Neural progenitor cell (in vitro differentiated cells): Measurements from ENCODE around the gene TRIM10. TPM values are rescaled to one million over a fixed set of nuclear protein-coding genes. Genes with fewer than 3 reads are reported as not detected.

Experiments used
- DNase-seq: peaks from one replicate; pipeline ENCODE4 v3.0.0-alpha.2; 2016; ENCODE audit warnings: low spot score
- H2AFZ ChIP-seq: fragments of 200-600 bp; sonication (generic); replicated peaks from 2 replicates; pipeline ENCODE4 v1.6.1; 2016; ENCODE audit warnings: antibody characterized with exemption
- H3F3A ChIP-seq: fragments of 200-600 bp; sonication (generic); 2 replicates; pipeline ENCODE4 v1.6.1; 2016; ENCODE audit warnings: antibody characterized with exemption, low read depth
- H3K27ac ChIP-seq: fragments of 200-600 bp; sonication (generic); 2 replicates; pipeline ENCODE4 v1.5.1; 2016; ENCODE audit warnings: mild to moderate bottlenecking
- H3K27me3 ChIP-seq: fragments of 200-600 bp; sonication (generic); 2 replicates; pipeline ENCODE4 v1.6.1; 2016; ENCODE audit warnings: mild to moderate bottlenecking, moderate library complexity
- H3K36me3 ChIP-seq: fragments of 200-600 bp; sonication (generic); 2 replicates; pipeline ENCODE4 v1.5.1; 2016
- H3K4me1 ChIP-seq: fragments of 200-600 bp; sonication (generic); 2 replicates; pipeline ENCODE4 v1.6.1; 2016; ENCODE audit warnings: mixed run types
- H3K4me2 ChIP-seq: fragments of 200-600 bp; sonication (generic); 2 replicates; pipeline ENCODE4 v1.6.1; 2016
- H3K4me3 ChIP-seq: fragments of 200-600 bp; sonication (generic); 2 replicates; pipeline ENCODE4 v1.5.1; 2016
- H3K79me2 ChIP-seq: fragments of 200-600 bp; sonication (generic); 2 replicates; pipeline ENCODE4 v1.6.1; 2016; ENCODE audit warnings: low read depth
- H3K9ac ChIP-seq: fragments of 200-600 bp; sonication (generic); 2 replicates; pipeline ENCODE4 v1.6.1; 2016
- H3K9me3 ChIP-seq: fragments of 200-600 bp; sonication (generic); 2 replicates; pipeline ENCODE4 v1.5.1; 2016; ENCODE audit warnings: low read depth
- H4K20me1 ChIP-seq: fragments of 200-600 bp; sonication (generic); 2 replicates; pipeline ENCODE4 v1.6.1; 2016; ENCODE audit warnings: low read depth
- H3K27ac Mint-ChIP-seq: 3 replicates; pipeline ENCODE4 v1.8.0; 2021; ENCODE audit warnings: mixed read lengths
- H3K27me3 Mint-ChIP-seq: 2 replicates; pipeline ENCODE4 v1.8.0; 2022; ENCODE audit warnings: low read depth, mild to moderate bottlenecking, inconsistent platforms, moderate library complexity, mixed read lengths; ENCODE audit not compliant: insufficient read depth
- H3K36me3 Mint-ChIP-seq: 3 replicates; pipeline ENCODE4 v1.8.0; 2021; ENCODE audit warnings: mixed read lengths
- H3K4me1 Mint-ChIP-seq: 3 replicates; pipeline ENCODE4 v1.8.0; 2021; ENCODE audit warnings: mixed read lengths
- H3K4me3 Mint-ChIP-seq: 3 replicates; pipeline ENCODE4 v1.8.0; 2021; ENCODE audit warnings: mild to moderate bottlenecking, moderate library complexity, mixed read lengths
- H3K9me3 Mint-ChIP-seq: 3 replicates; pipeline ENCODE4 v1.8.0; 2020; ENCODE audit warnings: mixed read lengths
- EZH2 ChIP-seq: fragments of 200-600 bp; sonication (generic); IDR thresholded peaks from 2 replicates; pipeline ENCODE4 v1.6.1; 2017; ENCODE audit warnings: antibody characterized with exemption, mild to moderate bottlenecking, moderate library complexity
- EZH2phosphoT487 ChIP-seq: fragments of 200-600 bp; sonication (generic); IDR thresholded peaks from 2 replicates; pipeline ENCODE4 v1.6.1; 2017; ENCODE audit warnings: antibody characterized with exemption
- total RNA-seq: library from RNA; depleted of rRNA; stranded (reverse); fragments of >200 nt; gene quantifications from 2 replicates; pipeline ENCODE4 v1.2.3, GENCODE V29; 2015; ENCODE audit warnings: low replicate concordance
- TF ChIP-seq, protein P1 (sequence below): fragments of 200-600 bp; sonication (generic); IDR thresholded peaks from 2 replicates; pipeline ENCODE4 v1.5.1; 2017; ENCODE audit warnings: antibody characterized with exemption, mild to moderate bottlenecking

TRIM10 gene
- total RNA-seq, 1 donor from 2014 or later, result not detected

DNA sequence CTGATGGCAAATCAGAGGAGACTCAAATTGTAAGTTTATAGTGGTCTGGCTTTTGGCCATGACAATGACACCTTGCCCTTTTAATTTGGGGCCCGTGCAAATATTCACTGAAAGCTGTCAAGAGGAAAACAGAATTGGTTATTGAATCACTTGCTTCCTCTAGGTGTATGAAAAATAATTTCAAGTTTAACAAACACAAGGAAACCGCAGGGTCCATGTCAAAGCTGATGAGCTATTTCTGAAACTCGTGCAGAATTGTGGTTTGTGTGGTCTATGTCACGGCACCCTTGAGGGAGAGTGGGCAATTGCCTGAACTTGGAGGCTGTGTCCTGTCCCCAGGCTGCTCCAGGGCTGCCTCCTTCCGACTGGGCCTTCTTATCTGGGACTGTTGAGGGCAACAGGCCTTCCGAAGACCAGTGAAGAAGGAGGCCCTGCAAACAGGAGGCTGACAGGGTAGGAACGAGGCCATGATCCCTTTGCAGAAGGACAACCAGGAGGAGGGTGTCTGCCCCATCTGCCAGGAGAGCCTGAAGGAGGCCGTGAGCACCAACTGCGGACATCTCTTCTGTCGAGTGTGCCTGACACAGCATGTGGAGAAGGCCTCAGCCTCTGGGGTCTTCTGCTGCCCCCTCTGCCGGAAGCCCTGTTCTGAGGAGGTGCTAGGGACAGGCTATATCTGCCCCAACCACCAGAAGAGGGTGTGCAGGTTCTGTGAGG lies 24.3 kb downstream of the TRIM10 start:
- Histone ChIP-seq H3F3A (no peaks in the 10 kb centered on the region), H3K27me3 (peaks cover 64% of the 10 kb centered on the region), H4K20me1 (no peaks in the 10 kb centered on the region), H3K4me1 (no peaks in the 10 kb centered on the region), H3K27ac (no peak overlapping the region), H3K4me2 (no peak overlapping the region), H2AFZ (no peak overlapping the region), H3K9me3 (no peaks in the 10 kb centered on the region), H3K79me2 (no peaks in the 10 kb centered on the region), H3K36me3 (no peaks in the 10 kb centered on the region), H3K4me3 (no peak overlapping the region), H3K9ac (no peak overlapping the region)
- Mint-ChIP-seq H3K36me3 (no peaks in the 10 kb centered on the region), H3K9me3 (no peaks in the 10 kb centered on the region), H3K4me3 (no peak overlapping the region), H3K27ac (no peak overlapping the region), H3K27me3 (peaks cover 11% of the 10 kb centered on the region), H3K4me1 (no peaks in the 10 kb centered on the region)
- no peak for DNase-seq
- TF ChIP-seq, protein P1, sequence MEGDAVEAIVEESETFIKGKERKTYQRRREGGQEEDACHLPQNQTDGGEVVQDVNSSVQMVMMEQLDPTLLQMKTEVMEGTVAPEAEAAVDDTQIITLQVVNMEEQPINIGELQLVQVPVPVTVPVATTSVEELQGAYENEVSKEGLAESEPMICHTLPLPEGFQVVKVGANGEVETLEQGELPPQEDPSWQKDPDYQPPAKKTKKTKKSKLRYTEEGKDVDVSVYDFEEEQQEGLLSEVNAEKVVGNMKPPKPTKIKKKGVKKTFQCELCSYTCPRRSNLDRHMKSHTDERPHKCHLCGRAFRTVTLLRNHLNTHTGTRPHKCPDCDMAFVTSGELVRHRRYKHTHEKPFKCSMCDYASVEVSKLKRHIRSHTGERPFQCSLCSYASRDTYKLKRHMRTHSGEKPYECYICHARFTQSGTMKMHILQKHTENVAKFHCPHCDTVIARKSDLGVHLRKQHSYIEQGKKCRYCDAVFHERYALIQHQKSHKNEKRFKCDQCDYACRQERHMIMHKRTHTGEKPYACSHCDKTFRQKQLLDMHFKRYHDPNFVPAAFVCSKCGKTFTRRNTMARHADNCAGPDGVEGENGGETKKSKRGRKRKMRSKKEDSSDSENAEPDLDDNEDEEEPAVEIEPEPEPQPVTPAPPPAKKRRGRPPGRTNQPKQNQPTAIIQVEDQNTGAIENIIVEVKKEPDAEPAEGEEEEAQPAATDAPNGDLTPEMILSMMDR, result no peak
- TF ChIP-seq EZH2, result no peak

DNA sequence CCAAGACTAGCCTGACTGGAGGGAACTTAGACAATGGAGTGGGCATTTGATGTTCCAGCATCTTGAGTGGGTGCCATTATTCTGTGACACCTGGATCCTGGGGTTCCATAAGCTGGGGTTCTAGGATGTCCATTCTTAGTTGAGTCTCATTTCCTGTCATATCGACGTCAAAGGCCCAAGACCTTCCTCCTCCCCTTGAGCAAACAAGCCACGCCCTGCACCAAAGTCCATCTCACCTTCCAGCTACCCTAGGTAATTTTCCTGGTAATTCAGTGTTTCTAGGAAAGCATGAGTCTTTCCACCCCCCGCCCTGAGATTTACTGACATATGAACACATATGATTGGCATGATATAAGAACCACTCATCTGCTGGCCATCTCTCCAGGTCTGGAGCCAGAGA lies 25.3 kb downstream of the TRIM10 start, which contains the start of gene TRIM40:
Gene TRIM40 (plus strand): TSS at position 384 of the 400 bp plus-strand sequence. CDS start 897 bp downstream, outside the sequence.
- Histone ChIP-seq H3K79me2 (no peaks in the 10 kb centered on the region), H3K4me1 (no peaks in the 10 kb centered on the region), H3K27me3 (peaks cover 64% of the 10 kb centered on the region), H2AFZ (no peak within 1 kb of the TSS), H4K20me1 (no peaks in the 10 kb centered on the region), H3K4me2 (no peak within 1 kb of the TSS), H3F3A (no peaks in the 10 kb centered on the region), H3K9ac (no peak within 1 kb of the TSS), H3K9me3 (no peaks in the 10 kb centered on the region), H3K4me3 (no peak within 1 kb of the TSS), H3K36me3 (no peaks in the 10 kb centered on the region), H3K27ac (no peak within 1 kb of the TSS)
- H3K4me1 Mint-ChIP-seq, result peaks cover 4% of the 10 kb centered on the region
- H3K36me3 Mint-ChIP-seq, result no peaks in the 10 kb centered on the region
- H3K27ac Mint-ChIP-seq, result no peak within 1 kb of the TSS
- no peaks in the 10 kb centered on the region for H3K9me3 Mint-ChIP-seq
- DNase-seq, result no peak
- TF ChIP-seq EZH2, result no peak
- no peak for TF ChIP-seq EZH2phosphoT487
- peaks cover 14% of the 10 kb centered on the region for H3K27me3 Mint-ChIP-seq
- H3K4me3 Mint-ChIP-seq, result no peak within 1 kb of the TSS

DNA sequence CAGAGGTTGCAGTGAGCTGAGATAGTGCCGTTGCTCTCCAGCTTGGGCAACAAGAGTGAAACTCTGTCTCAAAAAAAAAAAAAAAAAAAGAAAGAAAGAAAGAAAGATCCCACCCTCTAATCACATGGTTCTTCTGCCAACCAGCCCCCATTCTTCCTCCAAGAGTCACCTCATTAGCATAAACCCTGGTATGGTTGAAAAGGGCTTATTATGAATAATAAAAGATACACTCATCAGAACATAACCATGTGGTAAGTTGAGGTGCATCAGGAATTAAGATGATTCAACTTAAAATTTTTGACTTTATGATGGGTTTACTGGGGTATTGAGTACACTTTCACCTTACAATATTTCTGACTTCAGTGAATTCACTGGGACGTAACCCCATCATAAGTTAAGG lies 25.9 kb downstream of the TRIM10 start:
- Mint-ChIP-seq H3K27ac (no peak overlapping the region), H3K4me1 (peaks cover 4% of the 10 kb centered on the region)
- TF ChIP-seq EZH2phosphoT487, result no peak
- no peak for TF ChIP-seq EZH2
- TF ChIP-seq, protein P1, result no peak

DNA sequence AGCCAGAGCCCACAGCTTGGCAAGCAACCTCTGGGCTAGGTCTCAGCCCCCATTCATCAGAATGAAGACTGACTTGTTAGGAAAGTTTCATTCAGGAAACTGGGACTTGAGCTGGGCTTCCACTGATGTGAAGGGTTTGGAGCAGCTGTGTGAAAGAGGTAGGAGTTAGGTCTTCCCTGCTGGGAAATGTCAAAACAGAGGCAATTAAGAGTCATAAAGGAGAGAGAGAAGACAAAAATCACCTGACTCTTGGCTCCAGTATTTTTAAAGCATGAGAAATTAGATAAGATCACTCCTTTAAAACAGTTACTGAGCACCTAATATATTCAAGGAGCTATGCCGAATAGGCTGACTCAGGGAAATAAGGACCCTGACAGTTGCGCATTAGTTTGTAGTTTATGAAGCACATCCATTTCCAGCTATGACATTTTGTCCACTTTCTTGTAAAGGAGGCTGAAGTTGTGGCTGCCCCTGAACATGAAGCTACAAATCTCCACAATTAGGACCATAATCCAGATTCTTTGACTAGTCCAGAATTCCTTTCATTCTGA lies 29.0 kb downstream of the TRIM10 start:
- DNase-seq, result no peak
- peaks cover 5% of the 10 kb centered on the region for H3F3A ChIP-seq
- no peaks in the 10 kb centered on the region for H3K36me3 ChIP-seq
- no peaks in the 10 kb centered on the region for H3K9me3 ChIP-seq
- H3K9ac ChIP-seq, result no peak overlapping the region
- no peak overlapping the region for H2AFZ ChIP-seq
- H3K79me2 ChIP-seq, result no peaks in the 10 kb centered on the region
- H3K4me2 ChIP-seq, result no peak overlapping the region
- no peak overlapping the region for H3K27ac ChIP-seq
- Mint-ChIP-seq H3K27me3 (peaks cover 49% of the 10 kb centered on the region), H3K9me3 (no peaks in the 10 kb centered on the region), H3K27ac (no peak overlapping the region), H3K36me3 (no peaks in the 10 kb centered on the region), H3K4me3 (no peak overlapping the region), H3K4me1 (peaks cover 9% of the 10 kb centered on the region)
- no peaks in the 10 kb centered on the region for H4K20me1 ChIP-seq
- no peaks in the 10 kb centered on the region for H3K4me1 ChIP-seq
- no peak for TF ChIP-seq EZH2phosphoT487
- no peak for TF ChIP-seq EZH2
- TF ChIP-seq, protein P1, result no peak
- H3K27me3 ChIP-seq, result peaks cover 81% of the 10 kb centered on the region
- no peak overlapping the region for H3K4me3 ChIP-seq

More for the DNA sequence above, 25.9 kb downstream of the TRIM10 start:
- H3K4me1 ChIP-seq, result no peaks in the 10 kb centered on the region
- DNase-seq, result no peak
- H3F3A ChIP-seq, result no peaks in the 10 kb centered on the region
- H4K20me1 ChIP-seq, result no peaks in the 10 kb centered on the region
- no peak overlapping the region for H2AFZ ChIP-seq
- H3K36me3 ChIP-seq, result no peaks in the 10 kb centered on the region
- peaks cover 19% of the 10 kb centered on the region for H3K27me3 Mint-ChIP-seq
- no peaks in the 10 kb centered on the region for H3K9me3 Mint-ChIP-seq
- no peak overlapping the region for H3K4me3 Mint-ChIP-seq
- H3K4me3 ChIP-seq, result no peak overlapping the region
- H3K79me2 ChIP-seq, result no peaks in the 10 kb centered on the region
- H3K4me2 ChIP-seq, result no peak overlapping the region
- H3K9ac ChIP-seq, result no peak overlapping the region
- no peak overlapping the region for H3K27ac ChIP-seq
- H3K36me3 Mint-ChIP-seq, result no peaks in the 10 kb centered on the region
- peaks cover 68% of the 10 kb centered on the region for H3K27me3 ChIP-seq
- H3K9me3 ChIP-seq, result no peaks in the 10 kb centered on the region
